ENCODE measurements around the gene SPTSSB. TPM values are rescaled to one million over a fixed set of nuclear protein-coding genes. Genes with fewer than 3 reads are reported as not detected.

Gene SPTSSB
- total and polyA plus RNA-seq, 2 donors (not counting 1 experiment from before 2014, with no cell fraction given): not detected

DNA sequence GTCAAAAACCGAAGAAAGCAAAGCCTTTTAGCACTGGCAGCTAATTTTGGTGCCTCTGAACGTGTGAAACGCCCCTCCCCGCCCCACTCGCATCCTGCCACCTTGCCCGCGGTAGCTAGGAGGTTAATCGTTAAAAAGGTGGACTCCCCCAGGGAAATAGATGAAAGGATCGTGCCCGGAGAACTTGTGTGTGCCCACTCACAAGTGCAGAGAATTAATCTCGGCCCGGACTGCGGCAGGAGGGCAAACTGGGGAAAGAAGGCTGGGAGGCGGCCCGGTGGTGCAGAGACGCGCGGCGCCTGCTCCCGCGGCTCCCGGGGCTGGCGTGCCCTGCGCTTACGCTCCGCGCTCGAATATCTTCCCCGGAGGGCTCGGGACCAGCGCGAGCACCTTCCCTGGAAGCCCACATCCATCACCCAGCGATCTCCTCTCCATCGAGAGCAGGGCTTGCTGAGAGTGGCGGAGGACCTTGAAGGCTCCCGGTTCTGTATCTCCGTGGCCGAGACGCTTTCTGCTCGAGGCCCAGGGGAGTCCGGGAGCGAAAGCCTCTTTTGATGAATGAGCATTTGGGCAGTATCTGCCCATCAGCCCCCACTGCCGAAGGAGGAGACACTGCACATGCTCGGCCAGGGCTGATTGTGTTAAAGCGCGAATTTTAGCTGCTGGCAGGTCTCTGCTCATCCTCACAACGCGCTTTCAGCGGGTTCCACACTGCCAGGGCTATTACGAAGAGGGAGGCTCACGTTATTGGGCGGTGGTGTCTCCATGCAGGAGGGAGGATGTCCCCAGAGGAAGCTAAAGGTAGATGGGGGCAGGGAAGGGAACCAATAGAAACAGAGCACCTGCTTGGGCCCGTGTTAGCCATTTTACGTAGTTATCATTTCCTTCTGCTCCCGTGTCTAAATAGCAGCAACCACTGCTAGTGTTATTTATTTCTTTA lies 1.3 kb upstream of the SPTSSB start:
- DNase-seq (peak; percentile 3), ATAC-seq (ENCODE audit: low read depth) (no peak)
- Mint-ChIP-seq H3K9me3 (ENCODE audit: insufficient read depth) (no peaks in the 10 kb centered on the region), H3K4me3 (peak overlapping the region; percentile 80), H3K4me1 (peaks cover 16% of the 10 kb centered on the region), H3K27me3 (peaks cover 64% of the 10 kb centered on the region), H3K27ac (no peak overlapping the region)
- Histone ChIP-seq H3K79me2 (ENCODE audit: control insufficient read depth, insufficient read depth, low read length) (no peaks in the 10 kb centered on the region), H3K4me3 (ENCODE audit: control extremely low read depth in 1 of 5, extremely low read depth in 1 of 5, insufficient read depth in 1 of 5, low read depth in 2 of 5, low read length in 4 of 5) (peak overlapping the region; percentile 10 to 50 (median 18)), H3K9me3 (ENCODE audit: control extremely low read depth in 1 of 3, control insufficient read depth in 2 of 3, insufficient read depth in 1 of 3, low read length in 2 of 3) (peaks cover 0 to 12% (median 0%) of the 10 kb centered on the region in 3 donors), H3K36me3 (replicated peaks in 1 of 2; ENCODE audit: control extremely low read depth in 1 of 2, control insufficient read depth in 1 of 2, extremely low read depth in 1 of 2, insufficient read depth in 2 of 2, low read length in 1 of 2) (no peaks in the 10 kb centered on the region), H3K4me1 (ENCODE audit: control insufficient read depth in 2 of 2, insufficient read depth in 2 of 2, low read length in 2 of 2) (peaks cover 19 to 20% of the 10 kb centered on the region in 2 donors), H3K9ac (ENCODE audit: low read length) (peak overlapping the region; percentile 44), H3K27ac (ENCODE audit: low read length in 2 of 2) (no peak overlapping the region), H3K27me3 (replicated peaks in 1 of 4; ENCODE audit: control extremely low read depth in 1 of 4, control insufficient read depth in 3 of 4, insufficient read depth in 4 of 4, low read length in 3 of 4) (peaks cover 0 to 34% (median 26%) of the 10 kb centered on the region in 4 experiments), H2AFZ (ENCODE audit: insufficient read depth, low read depth, low read length, poor library complexity, severe bottlenecking) (peak overlapping the region; percentile 64), H3K4me2 (replicated peaks; ENCODE audit: low read depth, low read length, poor library complexity, severe bottlenecking) (peak overlapping the region; percentile 65), H4K20me1 (ENCODE audit: control insufficient read depth, insufficient read depth, low read length, poor library complexity, severe bottlenecking) (no peaks in the 10 kb centered on the region)
- intact Hi-C loops (cut with micrococcal nuclease): no loop called here
- TF ChIP-seq, protein P1, sequence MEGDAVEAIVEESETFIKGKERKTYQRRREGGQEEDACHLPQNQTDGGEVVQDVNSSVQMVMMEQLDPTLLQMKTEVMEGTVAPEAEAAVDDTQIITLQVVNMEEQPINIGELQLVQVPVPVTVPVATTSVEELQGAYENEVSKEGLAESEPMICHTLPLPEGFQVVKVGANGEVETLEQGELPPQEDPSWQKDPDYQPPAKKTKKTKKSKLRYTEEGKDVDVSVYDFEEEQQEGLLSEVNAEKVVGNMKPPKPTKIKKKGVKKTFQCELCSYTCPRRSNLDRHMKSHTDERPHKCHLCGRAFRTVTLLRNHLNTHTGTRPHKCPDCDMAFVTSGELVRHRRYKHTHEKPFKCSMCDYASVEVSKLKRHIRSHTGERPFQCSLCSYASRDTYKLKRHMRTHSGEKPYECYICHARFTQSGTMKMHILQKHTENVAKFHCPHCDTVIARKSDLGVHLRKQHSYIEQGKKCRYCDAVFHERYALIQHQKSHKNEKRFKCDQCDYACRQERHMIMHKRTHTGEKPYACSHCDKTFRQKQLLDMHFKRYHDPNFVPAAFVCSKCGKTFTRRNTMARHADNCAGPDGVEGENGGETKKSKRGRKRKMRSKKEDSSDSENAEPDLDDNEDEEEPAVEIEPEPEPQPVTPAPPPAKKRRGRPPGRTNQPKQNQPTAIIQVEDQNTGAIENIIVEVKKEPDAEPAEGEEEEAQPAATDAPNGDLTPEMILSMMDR (IDR thresholded peaks at IDR 0.05): no peak
- TF ChIP-seq EZH2 (IDR thresholded peaks at IDR 0.05; ENCODE audit: borderline replicate concordance, insufficient read depth, low read depth, low read length, poor library complexity, severe bottlenecking): no peak
- 5% methylated on average over 48 of the region's 55 CpGs for WGBS (ENCODE audit: insufficient coverage)
- POLR2A ChIA-PET: no interaction called here
- CTCF ChIA-PET: no interaction called here

DNA sequence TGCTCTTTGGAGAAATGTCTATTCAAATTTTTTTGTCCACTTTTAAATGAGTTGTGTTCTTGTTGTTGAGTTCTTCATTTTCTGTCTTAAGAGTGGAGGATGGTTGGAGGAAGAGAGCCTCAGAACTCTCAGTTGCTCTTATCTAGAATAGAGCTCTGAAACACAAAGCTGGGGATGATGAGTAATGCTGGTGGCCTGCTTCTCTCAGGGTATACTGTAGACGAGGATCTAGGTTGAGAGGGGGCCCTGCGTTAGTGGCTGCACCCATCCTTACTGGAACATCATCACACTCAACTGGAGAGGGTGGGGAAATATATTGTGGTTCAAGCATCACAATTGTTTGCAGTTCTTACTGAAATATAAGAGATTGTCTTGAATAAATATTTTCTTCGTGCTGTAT lies 1.8 kb downstream of the SPTSSB start:
- Mint-ChIP-seq H3K27me3 (peaks cover 68% of the 10 kb centered on the region), H3K9me3 (ENCODE audit: insufficient read depth) (no peaks in the 10 kb centered on the region), H3K27ac (no peak overlapping the region), H3K4me1 (peaks cover 16% of the 10 kb centered on the region), H3K4me3 (no peak overlapping the region)
- H3K9me3 ChIP-seq (ENCODE audit: control extremely low read depth in 1 of 3, control insufficient read depth in 2 of 3, insufficient read depth in 1 of 3, low read length in 2 of 3): peaks cover 0 to 12% (median 0%) of the 10 kb centered on the region in 3 donors
- H2AFZ ChIP-seq (ENCODE audit: insufficient read depth, low read depth, low read length, poor library complexity, severe bottlenecking): no peak overlapping the region
- no peak overlapping the region for H3K4me3 ChIP-seq (ENCODE audit: control extremely low read depth in 1 of 5, extremely low read depth in 1 of 5, insufficient read depth in 1 of 5, low read depth in 2 of 5, low read length in 4 of 5)
- peaks cover 0 to 34% (median 30%) of the 10 kb centered on the region in 4 experiments for H3K27me3 ChIP-seq (replicated peaks in 1 of 4; ENCODE audit: control extremely low read depth in 1 of 4, control insufficient read depth in 3 of 4, insufficient read depth in 4 of 4, low read length in 3 of 4)
- H4K20me1 ChIP-seq (ENCODE audit: control insufficient read depth, insufficient read depth, low read length, poor library complexity, severe bottlenecking): no peaks in the 10 kb centered on the region
- no peak overlapping the region for H3K27ac ChIP-seq (ENCODE audit: low read length in 2 of 2)
- CTCF ChIA-PET: no interaction called here
- 89% methylated on average over 2 of the region's 3 CpGs for WGBS (ENCODE audit: insufficient coverage)
- no peak overlapping the region for H3K9ac ChIP-seq (ENCODE audit: low read length)
- intact Hi-C loops (cut with micrococcal nuclease): no loop called here
- TF ChIP-seq, protein P1 (IDR thresholded peaks at IDR 0.05): no peak
- no peak for TF ChIP-seq EZH2 (IDR thresholded peaks at IDR 0.05; ENCODE audit: borderline replicate concordance, insufficient read depth, low read depth, low read length, poor library complexity, severe bottlenecking)
- POLR2A ChIA-PET: no interaction called here
- no peak overlapping the region for H3K4me2 ChIP-seq (replicated peaks; ENCODE audit: low read depth, low read length, poor library complexity, severe bottlenecking)
- no peaks in the 10 kb centered on the region for H3K36me3 ChIP-seq (replicated peaks in 1 of 2; ENCODE audit: control extremely low read depth in 1 of 2, control insufficient read depth in 1 of 2, extremely low read depth in 1 of 2, insufficient read depth in 2 of 2, low read length in 1 of 2)
- no peaks in the 10 kb centered on the region for H3K79me2 ChIP-seq (ENCODE audit: control insufficient read depth, insufficient read depth, low read length)
- peaks cover 19 to 20% of the 10 kb centered on the region in 2 donors for H3K4me1 ChIP-seq (ENCODE audit: control insufficient read depth in 2 of 2, insufficient read depth in 2 of 2, low read length in 2 of 2)
- ATAC-seq (ENCODE audit: low read depth) (no peak), DNase-seq (no peak)
